NK-92 (cell line): Measurements from ENCODE around the gene HDAC4.

Experiments
- DNase-seq: peaks from one replicate; lab custom pipeline; 2025; ENCODE audit not compliant: unreplicated experiment; lab: John Stamatoyannopoulos, UW

The HDAC4 gene

DNA sequence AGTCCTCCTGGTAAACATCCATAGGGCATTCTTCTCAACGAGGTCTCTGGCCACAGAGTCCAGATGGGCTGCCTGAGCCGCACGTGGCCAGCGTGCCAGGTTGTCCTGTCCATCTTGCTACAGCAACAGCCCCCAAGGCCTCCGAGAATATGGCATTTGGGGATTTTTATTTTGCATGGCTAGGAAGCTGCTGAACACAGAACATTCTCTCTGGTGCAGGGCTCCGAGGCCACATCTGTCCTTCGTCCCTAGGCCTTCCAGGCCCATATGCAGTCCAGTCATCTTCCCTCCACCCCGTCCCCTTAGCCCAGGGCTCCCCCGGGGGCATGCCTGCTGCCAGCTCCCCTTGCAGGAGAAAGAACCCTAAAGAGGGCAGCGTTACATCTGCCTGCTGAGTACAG lies 2.3 kb downstream of the HDAC4 start:
- no peak for DNase-seq

DNA sequence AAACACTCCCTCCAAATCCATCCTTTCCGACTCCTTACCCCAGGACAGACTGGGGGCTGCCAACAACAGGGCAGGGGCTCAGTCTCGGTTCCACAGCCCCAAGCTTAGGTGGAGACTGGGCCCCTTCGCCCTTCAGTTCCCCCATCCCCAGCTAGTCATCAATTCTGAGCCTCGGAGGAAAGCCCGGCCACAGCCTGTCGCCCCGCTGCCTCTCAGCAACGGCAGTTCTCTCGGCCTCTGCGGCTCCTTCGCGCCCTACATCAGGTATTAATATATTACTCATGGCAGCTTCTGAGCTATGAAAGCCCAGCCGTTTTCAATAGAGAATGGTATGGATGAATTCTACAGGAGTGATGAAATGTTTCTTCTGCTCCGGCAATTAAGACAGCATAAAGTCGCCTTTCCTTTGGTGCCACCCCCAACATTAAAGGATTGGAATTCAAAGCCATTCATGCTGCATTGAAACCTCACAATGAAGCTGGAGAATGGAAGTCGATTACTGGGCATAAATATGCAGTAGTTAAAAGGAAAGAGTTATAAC lies 2.8 kb downstream of the HDAC4 start:
- no peak for DNase-seq

GRCh38 chr2:239396881-239397681 lies 3.7 kb downstream of the HDAC4 start:
- DNase-seq: no peak

GRCh38 chr2:239395524-239395923 lies 5.3 kb downstream of the HDAC4 start:
- DNase-seq: no peak

- no peak for DNase-seq
These were observed 5.8 kb downstream of the HDAC4 start for GRCh38 chr2:239394978-239395377.

GRCh38 chr2:239394346-239394945 lies 6.4 kb downstream of the HDAC4 start:
- DNase-seq: no peak

- no peak for DNase-seq
These were observed 6.9 kb downstream of the HDAC4 start for GRCh38 chr2:239393941-239394340.

GRCh38 chr2:239393388-239393940 lies 7.4 kb downstream of the HDAC4 start:
- no peak for DNase-seq

GRCh38 chr2:239392688-239393387 lies 8.0 kb downstream of the HDAC4 start:
- DNase-seq: no peak

GRCh38 chr2:239392072-239392357 lies 8.8 kb downstream of the HDAC4 start:
- DNase-seq: no peak

GRCh38 chr2:239391286-239392071 lies 9.3 kb downstream of the HDAC4 start:
- no peak for DNase-seq

DNA sequence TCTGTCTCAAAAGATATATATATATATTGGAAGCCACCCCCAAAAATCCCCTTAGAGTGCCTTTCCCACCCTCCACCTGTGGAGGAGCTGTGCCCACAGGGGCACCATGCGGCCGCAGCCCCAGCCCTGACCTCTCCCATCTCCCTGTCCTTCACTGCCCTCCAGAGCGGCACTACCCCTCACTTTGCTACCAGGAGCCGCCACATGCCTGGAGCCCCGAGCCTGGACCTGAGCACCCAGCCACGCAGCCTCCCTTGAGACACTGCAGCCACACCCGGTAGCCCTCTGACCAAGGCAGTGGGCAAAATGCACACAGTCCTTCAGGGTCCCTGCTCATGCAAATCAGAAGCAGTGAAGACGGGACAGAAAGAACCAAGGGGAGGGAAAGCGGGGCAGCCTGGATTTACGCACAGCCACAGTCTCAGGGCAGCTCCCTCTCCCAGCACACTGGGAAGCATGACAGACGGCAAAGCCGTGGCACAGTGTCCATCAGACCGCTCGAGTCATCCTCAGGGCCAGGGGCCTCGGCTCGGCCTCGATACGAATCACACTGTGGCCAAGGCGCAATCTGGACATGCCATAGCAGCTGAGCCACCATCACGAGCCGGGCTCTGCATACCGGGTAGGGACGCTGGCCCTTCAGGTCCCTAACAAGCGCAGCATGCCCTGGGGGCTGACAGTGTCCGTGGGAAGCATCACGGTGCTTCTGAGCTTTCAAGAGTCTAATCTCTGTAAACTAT lies 10.1 kb downstream of the HDAC4 start:
- DNase-seq: no peak

GRCh38 chr2:239389414-239390329 lies 11.1 kb downstream of the HDAC4 start:
- DNase-seq: no peak

- DNase-seq: no peak
These were observed 12.3 kb downstream of the HDAC4 start for GRCh38 chr2:239388236-239389151.

GRCh38 chr2:239387811-239388210 lies 13.0 kb downstream of the HDAC4 start:
- no peak for DNase-seq

DNA sequence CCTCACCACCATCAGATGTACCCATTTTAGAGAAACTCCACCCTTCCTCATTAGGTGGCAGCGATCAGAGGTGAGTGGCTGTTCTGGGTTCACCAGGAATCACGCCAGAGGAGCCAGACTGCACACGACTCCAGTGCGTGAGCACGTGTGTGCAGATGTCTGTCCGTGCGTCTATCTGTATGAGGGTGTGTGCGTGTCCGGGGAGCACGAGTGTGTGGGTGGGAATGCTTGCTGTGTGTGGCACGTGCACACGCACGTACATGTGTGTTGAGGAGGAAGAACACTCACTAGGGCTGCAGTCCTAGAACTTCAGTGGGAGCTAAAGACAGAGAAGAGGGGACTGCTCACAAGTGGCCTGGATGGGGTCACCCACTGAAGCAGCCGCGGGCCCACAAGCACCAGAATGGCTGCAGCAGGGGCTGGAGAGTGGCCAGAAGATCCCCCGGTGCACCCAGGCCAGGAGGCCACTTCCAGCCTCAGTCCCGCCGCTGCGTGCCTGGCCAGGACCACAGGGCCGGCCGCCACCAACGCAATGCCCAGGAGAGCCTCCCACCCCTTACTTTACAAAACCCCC lies 13.9 kb downstream of the HDAC4 start:
- DNase-seq: no peak

- DNase-seq: no peak
These were observed 14.7 kb downstream of the HDAC4 start for GRCh38 chr2:239386001-239386670.
